ENCODE results near the gene HESX1. TPM values are rescaled to one million over a fixed set of nuclear protein-coding genes. Genes with fewer than 3 reads are reported as not detected.

Gene HESX1
- total and polyA plus RNA-seq, 2 of the 4 experiments (the other 2 are of a cell fraction) = 0.36 to 0.82 TPM

DNA sequence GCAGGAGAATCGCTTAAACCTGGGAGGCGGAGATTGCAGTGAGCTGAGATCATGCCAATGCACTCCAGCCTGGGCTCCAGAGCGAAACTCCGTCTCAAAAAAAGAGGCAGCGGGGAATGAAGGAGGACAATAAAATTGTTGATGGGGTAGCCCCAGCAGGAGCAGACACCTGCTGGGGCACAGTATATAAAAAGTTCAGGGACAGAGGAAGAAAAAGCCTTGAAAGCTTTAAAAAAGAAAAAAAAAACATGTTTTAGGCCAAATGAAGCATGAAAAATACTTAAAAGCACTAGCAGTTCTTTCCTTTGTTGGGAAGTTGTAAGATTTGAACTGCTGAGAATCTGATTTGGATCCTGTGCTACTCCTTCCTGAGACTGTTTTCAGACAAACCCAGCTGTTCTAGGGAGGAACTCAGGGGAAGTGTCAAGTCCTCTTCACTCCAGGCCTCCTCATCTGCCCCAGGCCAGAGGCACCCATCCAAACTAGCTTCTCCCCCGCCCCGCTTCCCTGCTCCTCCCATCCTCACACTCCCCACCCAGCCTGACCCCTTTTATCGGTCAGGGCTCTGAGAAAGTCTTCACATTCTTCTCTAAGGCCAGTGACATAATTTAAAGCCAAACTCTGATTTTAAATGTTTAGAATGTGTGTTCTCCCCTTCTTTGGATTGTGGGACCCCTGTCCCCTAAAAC lies 39.6 kb downstream of the HESX1 start (continued):
- no peak for TF ChIP-seq CHD1 (IDR thresholded peaks at IDR 0.05; ENCODE audit: low read depth, low read length)

DNA sequence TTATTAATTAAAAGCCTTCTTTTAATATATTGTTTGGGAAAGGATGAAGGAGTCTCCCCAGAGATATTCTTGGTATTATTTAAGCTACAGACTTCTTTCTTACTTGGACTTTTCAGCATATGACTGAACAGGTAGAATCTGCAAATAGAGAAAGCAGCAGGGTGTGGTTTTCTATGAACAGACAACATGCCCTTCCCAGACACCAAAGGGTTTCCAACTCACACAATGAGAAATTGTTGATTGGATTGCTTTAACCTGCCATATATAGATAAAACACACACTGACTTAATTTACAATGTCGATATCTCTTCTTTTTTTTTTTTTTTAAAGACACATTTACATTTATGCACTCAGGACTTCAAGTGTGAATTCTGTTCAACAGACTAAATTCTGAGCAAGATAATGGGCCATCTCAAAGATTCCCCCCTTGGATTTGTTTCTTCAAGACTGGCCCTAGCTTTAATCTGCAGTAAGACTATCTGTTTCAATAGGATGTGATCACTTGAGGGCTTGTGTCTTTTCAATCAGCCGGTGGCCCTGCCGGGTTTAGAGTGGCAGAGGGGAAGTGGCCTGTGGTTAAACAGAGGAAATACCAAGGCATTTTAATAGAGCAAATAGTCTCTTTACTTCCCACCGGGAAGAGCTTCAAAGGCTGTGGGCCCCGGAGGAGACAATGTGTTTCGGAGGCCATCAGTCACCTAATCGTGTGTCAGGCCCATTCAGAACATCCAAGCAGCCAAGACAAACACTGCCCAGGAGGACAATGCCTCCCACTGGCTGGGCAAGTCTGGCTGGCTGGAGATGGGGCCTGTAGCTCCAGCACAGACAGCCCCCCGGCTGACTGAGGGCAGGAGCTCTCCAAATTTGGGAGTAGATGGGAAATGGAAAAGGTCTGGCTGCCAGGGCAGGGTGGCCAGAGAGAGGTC lies 40.7 kb downstream of the HESX1 start:
- H4K20me1 ChIP-seq (ENCODE audit: insufficient read depth, low read length) = no peaks in the 10 kb centered on the region; the same call in 1 of the 2 replicates
- H3K79me1 ChIP-seq (ENCODE audit: low read depth in 1 of 2, low read length in 2 of 2) = no peaks in the 10 kb centered on the region
- intact Hi-C loops (cut with micrococcal nuclease) (no loop called here), in situ Hi-C loops (cut with MboI; ENCODE audit: low sequenced_read_pairs) (loop anchor here (25.0 kb wide), 1 partner anchor 403 kb away; the partner anchor contains the start of gene PDE12), dilution Hi-C loops (cut with HindIII; ENCODE audit: low sequenced_read_pairs, unreplicated experiment) (no loop called here)
- no peak overlapping the region for H3K56ac ChIP-seq (ENCODE audit: extremely low read depth, insufficient read depth, low read length)
- no peak overlapping the region for H2BK15ac ChIP-seq (ENCODE audit: low read depth, low read length)
- H3K27me3 ChIP-seq (ENCODE audit: control insufficient read depth, insufficient read depth, low read length) = peaks cover 30% of the 10 kb centered on the region
- no peak overlapping the region for H3K4me3 ChIP-seq (ENCODE audit: insufficient read depth, low read depth, low read length)
- no peak overlapping the region for H3K4ac ChIP-seq (ENCODE audit: low read depth, low read length)
- no peak overlapping the region for H2BK5ac ChIP-seq (ENCODE audit: low read depth, low read length, poor library complexity, severe bottlenecking)
- no peak overlapping the region for H3K4me2 ChIP-seq (ENCODE audit: low read depth, low read length)
- H4K5ac ChIP-seq (ENCODE audit: low read depth, low read length) = no peak overlapping the region
- H2AFZ ChIP-seq (replicated peaks; ENCODE audit: low read length, poor library complexity) = no peak overlapping the region
- H3K9ac ChIP-seq (ENCODE audit: low read depth, low read length) = no peak overlapping the region
- no peak overlapping the region for H3K27ac ChIP-seq (ENCODE audit: insufficient read depth, low read length)
- no peak overlapping the region for H3K23ac ChIP-seq (ENCODE audit: low read depth, low read length)
- no peak overlapping the region for H2BK120ac ChIP-seq (ENCODE audit: low read depth, low read length)
- CTCF ChIA-PET = no interaction called here
- H3K9me3 ChIP-seq (ENCODE audit: control insufficient read depth, insufficient read depth, low read length) = no peaks in the 10 kb centered on the region
- no peak overlapping the region for H2BK20ac ChIP-seq (ENCODE audit: low read depth, low read length)
- no peak overlapping the region for H4K91ac ChIP-seq (ENCODE audit: insufficient read depth, low read depth, low read length)
- no peaks in the 10 kb centered on the region for H3K36me3 ChIP-seq (ENCODE audit: control insufficient read depth, insufficient read depth, low read length)
- ATAC-seq (ENCODE audit: low read depth) (no peak), DNase-seq (no peak)
- POLR2A ChIA-PET (ENCODE audit: unreplicated experiment) = no interaction called here
- H2AK5ac ChIP-seq (ENCODE audit: low read depth, low read length) = no peak overlapping the region
- H3K9me1 ChIP-seq (ENCODE audit: insufficient read depth, low read length) = no peaks in the 10 kb centered on the region
- no peak overlapping the region for H4K8ac ChIP-seq (ENCODE audit: low read depth in 2 of 2, low read length in 2 of 2)
- no TSS peak for BruUV-seq (replicated peaks)
- H3K18ac ChIP-seq (ENCODE audit: low read depth, low read length) = no peak overlapping the region
- no peak overlapping the region for H3K14ac ChIP-seq (replicated peaks; ENCODE audit: low read depth, low read length)
- H3K4me1 ChIP-seq (ENCODE audit: control insufficient read depth, insufficient read depth, low read length) = peaks cover 4% of the 10 kb centered on the region; the same call in 1 of the 2 replicates
- whole genome bisulfite sequencing, 2 experiments (ENCODE audit: extremely low coverage in 2 of 2, insufficient read length in 1 of 2) = no CpG with 5 or more reads among the region's 8 CpGs
- H2AK9ac ChIP-seq (replicated peaks; ENCODE audit: low read depth, low read length, poor library complexity) = no peak overlapping the region
- TF ChIP-seq NFE2L2 (IDR thresholded peaks at IDR 0.05; ENCODE audit: low read depth, low read length) (no peak), MXI1 (IDR thresholded peaks at IDR 0.05; ENCODE audit: borderline replicate concordance, low read depth, low read length) (no peak), MAZ (IDR thresholded peaks at IDR 0.05; ENCODE audit: borderline replicate concordance, low read depth, low read length) (no peak), RFX5 (IDR thresholded peaks at IDR 0.05; ENCODE audit: low read depth, low read length) (no peak), CHD1 (IDR thresholded peaks at IDR 0.05; ENCODE audit: low read depth, low read length) (no peak), BHLHE40 (IDR thresholded peaks at IDR 0.05; ENCODE audit: low read depth, low read length) (no peak), SMC3 (IDR thresholded peaks at IDR 0.05; ENCODE audit: low read depth, low read length) (no peak), FOS (IDR thresholded peaks at IDR 0.05; ENCODE audit: low read depth, low read length) (no peak)
- TF ChIP-seq, protein P1, sequence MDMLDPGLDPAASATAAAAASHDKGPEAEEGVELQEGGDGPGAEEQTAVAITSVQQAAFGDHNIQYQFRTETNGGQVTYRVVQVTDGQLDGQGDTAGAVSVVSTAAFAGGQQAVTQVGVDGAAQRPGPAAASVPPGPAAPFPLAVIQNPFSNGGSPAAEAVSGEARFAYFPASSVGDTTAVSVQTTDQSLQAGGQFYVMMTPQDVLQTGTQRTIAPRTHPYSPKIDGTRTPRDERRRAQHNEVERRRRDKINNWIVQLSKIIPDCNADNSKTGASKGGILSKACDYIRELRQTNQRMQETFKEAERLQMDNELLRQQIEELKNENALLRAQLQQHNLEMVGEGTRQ (IDR thresholded peaks at IDR 0.05; ENCODE audit: low read depth, low read length) = no peak
- TF ChIP-seq, protein P2, sequence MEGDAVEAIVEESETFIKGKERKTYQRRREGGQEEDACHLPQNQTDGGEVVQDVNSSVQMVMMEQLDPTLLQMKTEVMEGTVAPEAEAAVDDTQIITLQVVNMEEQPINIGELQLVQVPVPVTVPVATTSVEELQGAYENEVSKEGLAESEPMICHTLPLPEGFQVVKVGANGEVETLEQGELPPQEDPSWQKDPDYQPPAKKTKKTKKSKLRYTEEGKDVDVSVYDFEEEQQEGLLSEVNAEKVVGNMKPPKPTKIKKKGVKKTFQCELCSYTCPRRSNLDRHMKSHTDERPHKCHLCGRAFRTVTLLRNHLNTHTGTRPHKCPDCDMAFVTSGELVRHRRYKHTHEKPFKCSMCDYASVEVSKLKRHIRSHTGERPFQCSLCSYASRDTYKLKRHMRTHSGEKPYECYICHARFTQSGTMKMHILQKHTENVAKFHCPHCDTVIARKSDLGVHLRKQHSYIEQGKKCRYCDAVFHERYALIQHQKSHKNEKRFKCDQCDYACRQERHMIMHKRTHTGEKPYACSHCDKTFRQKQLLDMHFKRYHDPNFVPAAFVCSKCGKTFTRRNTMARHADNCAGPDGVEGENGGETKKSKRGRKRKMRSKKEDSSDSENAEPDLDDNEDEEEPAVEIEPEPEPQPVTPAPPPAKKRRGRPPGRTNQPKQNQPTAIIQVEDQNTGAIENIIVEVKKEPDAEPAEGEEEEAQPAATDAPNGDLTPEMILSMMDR (conservative IDR thresholded peaks at IDR 0.05; ENCODE audit: low read depth, low read length) = no peak

Measured in IMR-90 (cell line).